Ishikawa (cell line): Measurements from ENCODE around the gene DUS1L.

Experiments
- CEBPB ChIP-seq: IDR thresholded peaks from 2 replicates; pipeline ENCODE4 v1.6.1; 2012
- CREB1 ChIP-seq: IDR thresholded peaks from 2 replicates; pipeline ENCODE4 v1.6.1; 2012; ENCODE audit warnings: low read depth
- EGR1 ChIP-seq: IDR thresholded peaks from 2 replicates; pipeline ENCODE4 v1.6.1; 2012
- EP300 ChIP-seq: IDR thresholded peaks from 2 replicates; pipeline ENCODE4 v1.6.1; 2012; ENCODE audit warnings: borderline replicate concordance
- FOXM1 ChIP-seq: IDR thresholded peaks from 2 replicates; pipeline ENCODE4 v1.6.1; 2012; ENCODE audit warnings: low read depth, borderline replicate concordance
- NFIC ChIP-seq: IDR thresholded peaks from 2 replicates; pipeline ENCODE4 v1.6.1; 2012
- RAD21 ChIP-seq: IDR thresholded peaks from 2 replicates; pipeline ENCODE4 v1.6.1; 2012; ENCODE audit warnings: low read depth
- TAF1 ChIP-seq: IDR thresholded peaks from 2 replicates; pipeline ENCODE4 v1.6.1; 2012; ENCODE audit warnings: low read depth, mild to moderate bottlenecking
- TCF12 ChIP-seq: IDR thresholded peaks from 2 replicates; pipeline ENCODE4 v1.6.1; 2012; ENCODE audit warnings: low read depth
- TEAD4 ChIP-seq: IDR thresholded peaks from 2 replicates; pipeline ENCODE4 v1.6.1; 2012
- USF1 ChIP-seq: IDR thresholded peaks from 2 replicates; pipeline ENCODE4 v1.6.1; 2012
- YY1 ChIP-seq: IDR thresholded peaks from 2 replicates; pipeline ENCODE4 v1.6.1; 2012; ENCODE audit warnings: low read depth
- ZBTB7A ChIP-seq: IDR thresholded peaks from 2 replicates; pipeline ENCODE4 v1.6.1; 2012; ENCODE audit warnings: low read depth
- TF ChIP-seq, protein P1 (sequence below): IDR thresholded peaks from 2 replicates; pipeline ENCODE4 v1.6.1; 2012
- TF ChIP-seq, protein P2 (sequence below): IDR thresholded peaks from 2 replicates; pipeline ENCODE4 v1.6.1; 2012; ENCODE audit warnings: low read depth, mild to moderate bottlenecking

Gene DUS1L

DNA sequence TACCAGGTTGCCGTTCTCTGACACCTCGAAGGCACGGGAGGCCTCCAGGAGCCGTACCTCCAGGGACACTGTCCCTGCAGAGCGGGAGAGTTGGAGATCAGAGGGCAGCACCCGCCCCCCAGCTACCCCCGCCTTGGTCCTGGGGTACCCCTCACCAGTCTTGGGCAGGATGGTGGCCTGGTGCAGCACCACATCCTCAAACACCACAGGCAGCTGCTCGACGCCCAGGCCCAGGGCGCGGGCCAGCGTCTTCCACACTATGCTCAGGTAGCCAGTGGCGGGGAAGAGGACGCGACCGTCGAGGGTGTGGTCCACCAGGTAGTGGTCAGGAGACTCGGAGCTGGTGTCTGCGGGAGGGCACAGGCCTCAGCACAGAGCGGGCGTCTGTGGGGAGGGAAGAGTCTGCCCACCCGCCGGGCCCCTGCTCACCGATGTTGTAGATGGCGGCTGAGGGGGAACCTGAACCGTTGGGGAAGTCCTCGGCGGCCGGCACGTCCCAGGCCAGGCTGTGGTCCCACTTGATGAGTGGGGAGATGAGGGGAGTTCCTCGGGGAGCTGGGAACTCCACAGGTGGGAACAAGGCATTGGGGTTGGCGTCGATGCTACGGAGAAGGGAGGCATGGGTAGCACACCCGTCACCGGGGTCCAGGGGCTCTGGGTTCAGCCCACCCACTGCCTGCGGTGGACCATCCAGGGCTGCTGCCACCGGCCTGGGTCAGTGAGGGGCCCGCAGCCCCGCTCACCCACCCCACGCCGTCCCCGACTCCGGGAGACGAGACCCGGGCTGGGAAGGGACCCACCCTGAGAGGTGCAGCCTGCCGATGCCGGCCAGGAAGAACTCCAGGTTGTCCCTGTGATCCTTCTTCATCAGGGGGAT is 22.6 kb upstream of the DUS1L start:
- TF ChIP-seq EGR1 (no peak), EP300 (no peak), CEBPB (no peak), ZBTB7A (no peak), USF1 (no peak), TEAD4 (no peak), CREB1 (no peak), NFIC (no peak), RAD21 (no peak), TCF12 (no peak), FOXM1 (no peak), TAF1 (no peak), YY1 (no peak)
- TF ChIP-seq, protein P1, sequence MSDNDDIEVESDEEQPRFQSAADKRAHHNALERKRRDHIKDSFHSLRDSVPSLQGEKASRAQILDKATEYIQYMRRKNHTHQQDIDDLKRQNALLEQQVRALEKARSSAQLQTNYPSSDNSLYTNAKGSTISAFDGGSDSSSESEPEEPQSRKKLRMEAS, result no peak
- TF ChIP-seq, protein P2, sequence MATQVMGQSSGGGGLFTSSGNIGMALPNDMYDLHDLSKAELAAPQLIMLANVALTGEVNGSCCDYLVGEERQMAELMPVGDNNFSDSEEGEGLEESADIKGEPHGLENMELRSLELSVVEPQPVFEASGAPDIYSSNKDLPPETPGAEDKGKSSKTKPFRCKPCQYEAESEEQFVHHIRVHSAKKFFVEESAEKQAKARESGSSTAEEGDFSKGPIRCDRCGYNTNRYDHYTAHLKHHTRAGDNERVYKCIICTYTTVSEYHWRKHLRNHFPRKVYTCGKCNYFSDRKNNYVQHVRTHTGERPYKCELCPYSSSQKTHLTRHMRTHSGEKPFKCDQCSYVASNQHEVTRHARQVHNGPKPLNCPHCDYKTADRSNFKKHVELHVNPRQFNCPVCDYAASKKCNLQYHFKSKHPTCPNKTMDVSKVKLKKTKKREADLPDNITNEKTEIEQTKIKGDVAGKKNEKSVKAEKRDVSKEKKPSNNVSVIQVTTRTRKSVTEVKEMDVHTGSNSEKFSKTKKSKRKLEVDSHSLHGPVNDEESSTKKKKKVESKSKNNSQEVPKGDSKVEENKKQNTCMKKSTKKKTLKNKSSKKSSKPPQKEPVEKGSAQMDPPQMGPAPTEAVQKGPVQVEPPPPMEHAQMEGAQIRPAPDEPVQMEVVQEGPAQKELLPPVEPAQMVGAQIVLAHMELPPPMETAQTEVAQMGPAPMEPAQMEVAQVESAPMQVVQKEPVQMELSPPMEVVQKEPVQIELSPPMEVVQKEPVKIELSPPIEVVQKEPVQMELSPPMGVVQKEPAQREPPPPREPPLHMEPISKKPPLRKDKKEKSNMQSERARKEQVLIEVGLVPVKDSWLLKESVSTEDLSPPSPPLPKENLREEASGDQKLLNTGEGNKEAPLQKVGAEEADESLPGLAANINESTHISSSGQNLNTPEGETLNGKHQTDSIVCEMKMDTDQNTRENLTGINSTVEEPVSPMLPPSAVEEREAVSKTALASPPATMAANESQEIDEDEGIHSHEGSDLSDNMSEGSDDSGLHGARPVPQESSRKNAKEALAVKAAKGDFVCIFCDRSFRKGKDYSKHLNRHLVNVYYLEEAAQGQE, result no peak

GRCh38 chr17:82086941-82087906 is 21.6 kb upstream of the DUS1L start:
- no peak for TF ChIP-seq TCF12
- TF ChIP-seq USF1, result no peak
- no peak for TF ChIP-seq EGR1
- no peak for TF ChIP-seq CREB1
- TF ChIP-seq EP300, result no peak
- no peak for TF ChIP-seq TEAD4
- TF ChIP-seq, protein P1, result no peak
- no peak for TF ChIP-seq YY1

DNA sequence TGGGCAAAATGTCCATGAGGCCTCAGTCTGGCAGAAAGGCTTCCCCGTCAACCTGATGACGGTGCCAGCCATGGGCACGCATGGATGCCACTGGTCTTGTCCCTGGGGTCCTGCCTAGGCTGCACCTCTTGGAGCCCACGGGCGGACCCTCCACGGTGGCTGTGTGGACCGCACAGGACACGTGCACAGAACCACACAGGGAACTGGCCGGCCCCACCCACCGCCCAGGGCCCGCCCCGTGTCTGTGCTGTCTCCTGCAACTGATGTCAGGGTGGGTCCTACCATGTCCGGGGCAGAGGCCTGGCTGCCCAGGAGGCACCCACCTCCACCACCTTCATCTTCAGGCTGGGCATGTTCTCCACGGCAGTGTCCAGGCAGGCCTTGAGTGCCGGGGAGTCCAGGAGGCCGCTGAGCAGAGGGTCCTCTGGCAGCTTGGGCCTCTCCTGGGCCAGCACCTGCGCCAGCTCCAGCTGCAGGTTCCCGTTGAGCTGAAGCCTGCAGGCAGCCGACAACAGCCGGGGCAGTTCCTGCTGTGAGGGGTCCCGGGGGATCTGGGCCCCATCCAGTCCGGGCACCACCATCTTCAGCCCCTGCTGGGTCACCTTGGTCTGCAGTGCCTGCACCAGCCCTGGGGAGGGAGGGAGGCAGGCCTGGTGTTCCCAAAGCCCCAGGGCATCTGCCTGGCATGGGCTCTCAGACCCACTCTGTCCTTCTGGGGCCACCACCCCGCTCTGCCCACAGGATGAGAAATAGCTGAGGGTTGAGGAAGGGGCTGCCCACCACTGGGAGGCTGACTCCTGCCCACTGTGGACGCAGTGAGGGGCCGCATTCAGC is 20.5 kb upstream of the DUS1L start:
- TF ChIP-seq YY1, result no peak
- TF ChIP-seq TCF12, result no peak
- no peak for TF ChIP-seq EP300
- TF ChIP-seq EGR1, result no peak
- no peak for TF ChIP-seq CREB1
- no peak for TF ChIP-seq RAD21
- TF ChIP-seq NFIC, result no peak
- TF ChIP-seq, protein P1, result no peak

DNA sequence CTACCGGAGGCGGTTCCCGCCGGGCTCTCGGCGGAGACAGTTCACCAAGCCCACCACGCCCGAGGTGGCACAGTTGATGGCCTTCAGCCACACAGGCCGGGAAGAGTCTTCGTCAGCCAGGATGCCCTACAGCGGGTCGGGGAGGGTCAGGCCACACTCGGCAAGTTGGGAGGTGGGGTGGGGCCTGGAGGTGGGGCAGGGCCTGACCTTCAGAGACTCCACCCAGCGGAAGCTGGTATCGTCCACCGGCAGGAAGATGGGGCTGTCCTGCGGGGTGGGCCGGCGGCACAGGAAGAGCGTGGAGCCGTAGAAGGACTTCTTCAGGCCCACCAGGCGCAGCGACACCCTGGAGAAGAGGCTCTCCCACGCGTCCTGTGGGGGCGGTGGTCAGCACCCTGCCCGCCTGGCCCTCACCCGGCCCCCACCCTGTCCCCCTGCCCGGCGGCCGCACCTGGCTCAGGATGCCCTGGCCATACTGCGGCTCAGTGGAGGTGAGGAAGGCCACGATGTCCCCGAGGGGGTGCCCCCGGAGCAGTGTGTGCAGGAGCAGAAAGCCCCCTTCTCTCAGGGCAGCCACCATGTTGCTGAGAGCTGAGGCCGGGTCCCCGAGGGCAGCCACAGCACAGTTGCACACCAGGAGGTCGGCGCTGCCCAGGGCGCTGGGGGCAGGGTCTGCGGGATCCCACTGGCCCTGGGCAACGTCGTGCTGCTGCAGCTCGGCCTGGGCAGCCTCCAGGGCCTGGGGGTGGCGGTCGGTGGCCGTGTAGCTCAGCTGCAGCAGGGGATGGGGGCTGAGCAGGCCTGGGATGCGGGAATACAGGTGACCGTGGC is 19.6 kb upstream of the DUS1L start:
- TF ChIP-seq ZBTB7A (0 out of 2 replicates have a peak, but pooled peaks have one; percentile 17), EP300 (no peak)

DNA sequence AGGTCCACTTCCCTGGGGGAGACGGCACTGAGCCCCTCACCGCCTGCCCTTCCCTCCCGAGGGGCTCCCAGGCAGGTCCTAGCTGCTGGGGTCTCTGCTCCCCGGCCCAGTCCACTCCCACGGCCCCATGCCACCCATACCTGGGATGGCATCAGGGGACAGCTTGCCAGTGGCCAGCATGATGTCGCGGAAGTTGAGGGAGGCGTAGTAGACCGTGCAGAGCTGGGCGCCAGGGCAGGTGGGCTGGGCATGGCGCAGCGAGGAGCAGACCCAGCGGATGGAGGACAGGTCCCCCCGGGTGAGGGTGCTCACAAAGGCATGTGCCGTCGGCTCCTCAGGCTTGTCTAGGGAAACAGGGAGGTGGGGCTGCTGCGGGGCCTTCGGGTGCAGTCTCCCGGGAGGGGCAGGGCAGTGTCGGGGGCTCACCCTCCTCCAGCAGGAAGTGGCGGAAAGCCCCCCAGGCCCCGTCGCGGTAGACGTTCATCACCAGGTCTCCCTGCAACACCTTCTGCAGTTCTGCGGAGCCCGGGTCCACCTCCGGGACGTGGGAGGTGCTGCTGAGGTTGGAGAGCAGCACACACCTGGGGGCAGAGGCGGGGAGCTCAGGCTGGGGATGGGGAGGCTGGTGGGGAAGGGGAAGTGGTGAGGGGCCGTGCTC is 18.9 kb upstream of the DUS1L start:
- TF ChIP-seq TAF1 (no peak), YY1 (no peak), CREB1 (no peak), RAD21 (no peak), ZBTB7A (no peak), FOXM1 (no peak), EGR1 (no peak), USF1 (no peak), TCF12 (no peak)
- TF ChIP-seq, protein P1, result no peak
